GM12878 (cell line): ENCODE results near the gene UBE2D4.

Experiments used
- BMI1 ChIP-seq: fragments of 450-650 bp; IDR thresholded peaks from 2 replicates; pipeline ENCODE4 v1.6.1; 2016; ENCODE audit warnings: mild to moderate bottlenecking, moderate library complexity, borderline replicate concordance
- EP300 ChIP-seq, 2 experiments: fragments of 150-350 bp in 1 of 2; IDR thresholded peaks; 2 replicates each; pipeline ENCODE4 v1.6.1; 2011 to 2012; ENCODE audit warnings: low read depth in 2 of 2, low read length in 2 of 2, borderline replicate concordance in 1 of 2, improper control_type of control experiment in 1 of 2, inconsistent platforms in 1 of 2; ENCODE audit not compliant: control insufficient read depth in 1 of 2
- ETV6 ChIP-seq, 2 experiments: fragments of 450-650 bp in 1 of 2; IDR thresholded peaks in 1 of 2; conservative IDR thresholded peaks in 1 of 2; 2 replicates each; pipeline ENCODE4 v1.6.1; 2014; ENCODE audit warnings: antibody characterized with exemption in 1 of 2, borderline replicate concordance in 1 of 2, low read depth in 1 of 2, mild to moderate bottlenecking in 1 of 2, moderate library complexity in 1 of 2
- GABPA ChIP-seq: IDR thresholded peaks from 2 replicates; pipeline ENCODE4 v1.6.1; 2014; ENCODE audit warnings: antibody characterized with exemption, low read depth, mild to moderate bottlenecking, inconsistent platforms
- IRF4 ChIP-seq: IDR thresholded peaks from 2 replicates; pipeline ENCODE4 v1.6.1; 2011; ENCODE audit warnings: low read depth, low read length
- KLF5 ChIP-seq: fragments of 450-650 bp; IDR thresholded peaks from 2 replicates; pipeline ENCODE4 v1.6.1; 2014; ENCODE audit warnings: mild to moderate bottlenecking; ENCODE audit not compliant: partially characterized antibody
- MEF2A ChIP-seq: IDR thresholded peaks from 2 replicates; pipeline ENCODE4 v1.6.1; 2011; ENCODE audit warnings: low read depth, mild to moderate bottlenecking, low read length, moderate library complexity; ENCODE audit not compliant: insufficient read depth
- MYC ChIP-seq: IDR thresholded peaks from 2 replicates; pipeline ENCODE4 v1.6.1; 2011; ENCODE audit warnings: mild to moderate bottlenecking, low read length, moderate library complexity, inconsistent platforms; ENCODE audit not compliant: insufficient read depth, insufficient replicate concordance, insufficient read length, severe bottlenecking
- POLR2AphosphoS5 ChIP-seq: IDR thresholded peaks from 2 replicates; pipeline ENCODE4 v1.6.1; 2011; ENCODE audit warnings: mild to moderate bottlenecking, low read length, inconsistent platforms
- SREBF2 ChIP-seq: IDR thresholded peaks from 2 replicates; pipeline ENCODE4 v1.6.1; 2012; ENCODE audit warnings: mild to moderate bottlenecking, low read length
- ZNF274 ChIP-seq: IDR thresholded peaks from one replicate; pipeline ENCODE4 v1.8.0; 2011; ENCODE audit not compliant: insufficient read length, insufficient read depth
- TF ChIP-seq, protein P1 (sequence below), 3 experiments: IDR thresholded peaks in 2 of 3; conservative IDR thresholded peaks in 1 of 3; 2 replicates each; pipeline ENCODE4 v1.5.1; 2011; ENCODE audit warnings: low read depth in 3 of 3, low read length in 3 of 3, mild to moderate bottlenecking in 3 of 3, control low read depth in 2 of 3, moderate library complexity in 2 of 3, inconsistent platforms in 1 of 3, mixed read lengths in 1 of 3; ENCODE audit not compliant: control insufficient read depth in 2 of 3, insufficient read depth in 1 of 3; ENCODE audit errors: extremely low read depth in 1 of 3

DNA sequence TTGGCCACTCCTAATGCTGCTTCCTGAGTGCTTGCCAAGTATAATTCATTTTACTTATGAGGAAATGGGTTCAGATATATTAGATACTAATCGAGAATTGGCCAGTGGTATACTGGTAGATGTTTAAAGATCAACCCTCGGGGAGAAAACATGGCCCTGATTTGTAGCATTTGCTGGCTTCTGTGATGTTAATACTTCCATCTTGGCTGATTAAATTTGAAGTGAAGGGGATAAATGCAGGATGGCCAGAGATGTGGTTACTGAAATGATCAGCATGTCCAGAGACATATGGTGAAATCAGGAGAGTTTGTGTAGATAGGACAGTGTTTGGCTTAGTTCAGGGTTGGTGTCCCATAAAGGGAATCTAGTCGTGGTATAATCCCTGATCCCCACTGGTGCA lies 11.2 kb downstream of the UBE2D4 start:
- TF ChIP-seq GABPA (no peak), EP300 (IDR thresholded peaks at IDR 0.05; ENCODE audit: borderline replicate concordance in 1 of 2, control insufficient read depth in 1 of 2, low read depth in 2 of 2, low read length in 2 of 2) (no peak), ETV6 (conservative IDR thresholded peaks at IDR 0.05 in 1 of 2, IDR thresholded peaks at IDR 0.05 in 1 of 2; ENCODE audit: borderline replicate concordance in 1 of 2, low read depth in 1 of 2) (no peak), ZNF274 (no peak), BMI1 (no peak), MYC (no peak), IRF4 (no peak), KLF5 (no peak), POLR2AphosphoS5 (no peak), SREBF2 (no peak), MEF2A (no peak)
- TF ChIP-seq, protein P1, sequence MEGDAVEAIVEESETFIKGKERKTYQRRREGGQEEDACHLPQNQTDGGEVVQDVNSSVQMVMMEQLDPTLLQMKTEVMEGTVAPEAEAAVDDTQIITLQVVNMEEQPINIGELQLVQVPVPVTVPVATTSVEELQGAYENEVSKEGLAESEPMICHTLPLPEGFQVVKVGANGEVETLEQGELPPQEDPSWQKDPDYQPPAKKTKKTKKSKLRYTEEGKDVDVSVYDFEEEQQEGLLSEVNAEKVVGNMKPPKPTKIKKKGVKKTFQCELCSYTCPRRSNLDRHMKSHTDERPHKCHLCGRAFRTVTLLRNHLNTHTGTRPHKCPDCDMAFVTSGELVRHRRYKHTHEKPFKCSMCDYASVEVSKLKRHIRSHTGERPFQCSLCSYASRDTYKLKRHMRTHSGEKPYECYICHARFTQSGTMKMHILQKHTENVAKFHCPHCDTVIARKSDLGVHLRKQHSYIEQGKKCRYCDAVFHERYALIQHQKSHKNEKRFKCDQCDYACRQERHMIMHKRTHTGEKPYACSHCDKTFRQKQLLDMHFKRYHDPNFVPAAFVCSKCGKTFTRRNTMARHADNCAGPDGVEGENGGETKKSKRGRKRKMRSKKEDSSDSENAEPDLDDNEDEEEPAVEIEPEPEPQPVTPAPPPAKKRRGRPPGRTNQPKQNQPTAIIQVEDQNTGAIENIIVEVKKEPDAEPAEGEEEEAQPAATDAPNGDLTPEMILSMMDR (IDR thresholded peaks at IDR 0.05 in 2 of 3, conservative IDR thresholded peaks at IDR 0.05 in 1 of 3; ENCODE audit: control insufficient read depth in 2 of 3, extremely low read depth in 1 of 3, insufficient read depth in 1 of 3, low read depth in 3 of 3, low read length in 3 of 3): no peak
